Mesendoderm (in vitro differentiated cells): ENCODE measurements around the gene CENPO.

Source experiments
- DNase-seq: peaks from one replicate; pipeline ENCODE4 v3.0.0; 2013
- H2AK5ac ChIP-seq: 2 replicates; pipeline ENCODE4 v1.6.1; 2013; ENCODE audit warnings: low read length, inconsistent platforms
- H2BK120ac ChIP-seq: 2 replicates; pipeline ENCODE4 v1.6.1; 2013; ENCODE audit warnings: low read depth, mild to moderate bottlenecking, low read length, moderate library complexity, mixed read lengths
- H2BK15ac ChIP-seq: replicated peaks from 2 replicates; pipeline ENCODE4 v1.6.1; 2013; ENCODE audit warnings: low read depth, mild to moderate bottlenecking, moderate library complexity
- H2BK5ac ChIP-seq: 2 replicates; pipeline ENCODE4 v1.6.1; 2013; ENCODE audit warnings: low read length, inconsistent platforms
- H3K18ac ChIP-seq: 2 replicates; pipeline ENCODE4 v1.6.1; 2013; ENCODE audit warnings: mild to moderate bottlenecking, low read length, mixed read lengths
- H3K23ac ChIP-seq: one replicate; pipeline ENCODE4 v1.6.1; 2013; ENCODE audit warnings: low read length
- H3K27ac ChIP-seq: 2 replicates; pipeline ENCODE4 v1.5.1; 2013; ENCODE audit warnings: low read depth, mild to moderate bottlenecking, inconsistent platforms, low read length, moderate library complexity
- H3K27me3 ChIP-seq: 2 replicates; pipeline ENCODE4 v1.6.1; 2013; ENCODE audit warnings: low read length, control low read depth, mild to moderate bottlenecking, inconsistent platforms; ENCODE audit not compliant: insufficient read depth, poor library complexity
- H3K36me3 ChIP-seq: 2 replicates; pipeline ENCODE4 v1.6.1; 2013; ENCODE audit warnings: low read length, inconsistent platforms; ENCODE audit not compliant: control insufficient read depth, insufficient read depth
- H3K4ac ChIP-seq: one replicate; pipeline ENCODE4 v1.6.1; 2013; ENCODE audit warnings: low read depth, mild to moderate bottlenecking, low read length, moderate library complexity
- H3K4me1 ChIP-seq: 2 replicates; pipeline ENCODE4 v1.6.1; 2013; ENCODE audit warnings: low read depth, low read length, inconsistent platforms; ENCODE audit not compliant: control insufficient read depth
- H3K4me2 ChIP-seq: 2 replicates; pipeline ENCODE4 v1.6.1; 2013; ENCODE audit warnings: low read length
- H3K4me3 ChIP-seq: 2 replicates; pipeline ENCODE4 v1.5.1; 2013; ENCODE audit warnings: mild to moderate bottlenecking, low read length
- H3K56ac ChIP-seq: one replicate; pipeline ENCODE4 v1.6.1; 2013; ENCODE audit warnings: low read length
- H3K79me1 ChIP-seq: 2 replicates; pipeline ENCODE4 v1.6.1; 2013; ENCODE audit warnings: low read length, inconsistent platforms
- H3K79me2 ChIP-seq: 2 replicates; pipeline ENCODE4 v1.6.1; 2013; ENCODE audit warnings: mild to moderate bottlenecking, low read length; ENCODE audit not compliant: control insufficient read depth, insufficient read depth
- H3K9ac ChIP-seq: 2 replicates; pipeline ENCODE4 v1.6.1; 2013; ENCODE audit warnings: low read length, inconsistent platforms
- H4K5ac ChIP-seq: one replicate; pipeline ENCODE4 v1.6.1; 2013; ENCODE audit warnings: low read length
- H4K8ac ChIP-seq: one replicate; pipeline ENCODE4 v1.6.1; 2013; ENCODE audit warnings: low read depth, mild to moderate bottlenecking, control low read depth, low read length, moderate library complexity
- WGBS: extraction: QIAGEN DNeasy Blood & Tissue Kit; methylation state at CpG from one replicate; pipeline ENCODE4 v1.1.7; 2013; ENCODE audit warnings: low lambda C conversion rate, missing lambda C conversion rate; ENCODE audit not compliant: insufficient coverage; ENCODE audit errors: extremely low coverage; 5-methylcytosine and 5-hydroxymethylcytosine counted together

The CENPO gene

GRCh38 chr2:24870891-24871705, 77.9 kb downstream of the CENPO start:
- no peaks in the 10 kb centered on the region for H3K27me3 ChIP-seq
- H3K9ac ChIP-seq = no peak overlapping the region
- no peaks in the 10 kb centered on the region for H3K36me3 ChIP-seq
- no peaks in the 10 kb centered on the region for H3K79me2 ChIP-seq
- no peaks in the 10 kb centered on the region for H3K4me1 ChIP-seq
- no peak overlapping the region for H3K23ac ChIP-seq
- H2AK5ac ChIP-seq = no peak overlapping the region
- H3K4me2 ChIP-seq = no peak overlapping the region
- H2BK15ac ChIP-seq = no peak overlapping the region
- H4K8ac ChIP-seq = no peak overlapping the region
- H4K5ac ChIP-seq = no peak overlapping the region
- no peak for DNase-seq
- no peak overlapping the region for H3K4ac ChIP-seq
- H3K18ac ChIP-seq = no peak overlapping the region
- no CpG with 5 or more reads among the region's 16 CpGs for WGBS
- no peak overlapping the region for H2BK5ac ChIP-seq
- H3K27ac ChIP-seq = no peak overlapping the region
- H3K56ac ChIP-seq = no peak overlapping the region
- no peak overlapping the region for H3K4me3 ChIP-seq
- no peak overlapping the region for H2BK120ac ChIP-seq
- H3K79me1 ChIP-seq = no peaks in the 10 kb centered on the region

GRCh38 chr2:24871852-24872333, 78.7 kb downstream of the CENPO start:
- H3K23ac ChIP-seq = no peak overlapping the region
- peak; percentile 24 for DNase-seq
- no peak overlapping the region for H3K9ac ChIP-seq
- H3K4me1 ChIP-seq = no peaks in the 10 kb centered on the region
- H3K27me3 ChIP-seq = no peaks in the 10 kb centered on the region
- no peak overlapping the region for H2BK120ac ChIP-seq
- H3K4me3 ChIP-seq = no peak overlapping the region
- no peak overlapping the region for H2AK5ac ChIP-seq
- H2BK15ac ChIP-seq = no peak overlapping the region
- H4K5ac ChIP-seq = no peak overlapping the region
- no peak overlapping the region for H3K56ac ChIP-seq
- no peaks in the 10 kb centered on the region for H3K79me2 ChIP-seq
- H3K4me2 ChIP-seq = no peak overlapping the region
- H3K4ac ChIP-seq = no peak overlapping the region
- H3K36me3 ChIP-seq = no peaks in the 10 kb centered on the region
- WGBS = no CpG with 5 or more reads among the region's 12 CpGs
- no peak overlapping the region for H3K18ac ChIP-seq
- H2BK5ac ChIP-seq = no peak overlapping the region
- H3K79me1 ChIP-seq = no peaks in the 10 kb centered on the region
- H3K27ac ChIP-seq = no peak overlapping the region
- no peak overlapping the region for H4K8ac ChIP-seq
